Erythroblast (primary cell): Measurements from ENCODE around the gene MTREX.

Experiments
- GATA1 ChIP-seq: IDR thresholded peaks from 2 replicates; pipeline ENCODE4 v1.6.1; 2011; ENCODE audit warnings: low read depth, mild to moderate bottlenecking, control low read depth, low read length, moderate library complexity
- POLR2A ChIP-seq: IDR thresholded peaks from 2 replicates; pipeline ENCODE4 v1.6.1; 2011; ENCODE audit warnings: mild to moderate bottlenecking, low read length

- no peak for TF ChIP-seq POLR2A
- no peak for TF ChIP-seq GATA1
Measured at GRCh38 chr5:55454282-55454681, 146.5 kb downstream of the MTREX start.
